DLD1 (cell line): ENCODE data around the gene ERN2.
"Not testable (repeated sequence)": the region's sequence is repeated elsewhere in the genome, so short reads cannot be mapped to it uniquely, and the experiment has no call there.

Experiments
- in situ Hi-C: cut with HindIII; loops from 2 replicates; pipeline ENCODE4 v1.10.0; 2017; ENCODE audit warnings: low sequenced_read_pairs

The ERN2 gene

DNA sequence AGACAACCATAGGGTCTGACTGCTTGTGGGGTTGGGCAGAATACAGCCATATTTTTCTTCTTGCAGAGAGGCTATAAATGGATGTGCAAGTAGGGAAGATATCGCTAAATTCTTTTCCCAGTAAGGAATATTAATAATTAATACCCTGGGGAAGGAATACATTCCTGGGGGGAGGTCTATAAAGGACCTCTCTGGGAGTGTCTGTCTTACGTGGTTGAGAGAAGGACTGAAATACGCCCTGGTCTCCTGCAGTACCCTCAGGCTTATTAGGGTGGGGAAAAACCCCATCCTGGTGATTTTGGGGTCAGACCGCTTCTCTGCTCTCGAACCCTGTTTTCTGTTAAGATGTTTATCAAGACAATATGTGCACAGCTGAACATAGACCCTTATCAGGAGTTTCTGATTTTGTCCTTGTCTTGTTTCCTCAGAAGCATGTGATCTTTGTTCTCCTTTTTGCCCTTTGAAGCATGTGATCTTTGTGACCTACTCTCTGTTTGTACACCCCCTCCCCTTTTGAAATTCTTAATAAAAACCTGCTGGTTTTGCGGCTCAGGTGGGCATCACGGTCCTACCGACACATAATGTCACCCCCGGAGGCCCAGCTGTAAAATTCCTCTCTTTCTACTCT, 9.7 kb upstream of the ERN2 start:
- in situ Hi-C loops, result not testable (repeated sequence)

GRCh38 chr16:23716484-23716883, 3.5 kb upstream of the ERN2 start:
- in situ Hi-C loops, result no loop called here

DNA sequence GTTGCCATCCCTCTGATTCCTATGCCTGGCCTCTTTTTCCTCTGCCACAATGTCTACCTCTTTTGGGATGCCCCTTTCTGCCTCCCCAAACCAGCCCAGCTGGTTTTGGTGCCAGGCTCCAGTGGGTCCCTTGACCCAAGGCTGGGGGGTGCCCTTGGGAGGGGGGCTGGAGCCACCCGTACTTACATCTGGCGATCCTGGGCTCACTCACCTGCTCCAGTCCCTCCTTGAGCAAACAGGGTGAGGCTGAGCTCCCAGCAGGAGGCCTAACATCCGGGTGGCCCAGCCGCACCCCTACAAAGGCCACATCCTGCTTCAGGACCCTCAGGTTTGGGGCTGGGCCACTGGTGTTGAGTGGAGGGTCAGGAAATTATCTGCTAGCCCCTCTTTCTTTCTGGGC, 1.2 kb downstream of the ERN2 start:
- in situ Hi-C loops, result no loop called here

DNA sequence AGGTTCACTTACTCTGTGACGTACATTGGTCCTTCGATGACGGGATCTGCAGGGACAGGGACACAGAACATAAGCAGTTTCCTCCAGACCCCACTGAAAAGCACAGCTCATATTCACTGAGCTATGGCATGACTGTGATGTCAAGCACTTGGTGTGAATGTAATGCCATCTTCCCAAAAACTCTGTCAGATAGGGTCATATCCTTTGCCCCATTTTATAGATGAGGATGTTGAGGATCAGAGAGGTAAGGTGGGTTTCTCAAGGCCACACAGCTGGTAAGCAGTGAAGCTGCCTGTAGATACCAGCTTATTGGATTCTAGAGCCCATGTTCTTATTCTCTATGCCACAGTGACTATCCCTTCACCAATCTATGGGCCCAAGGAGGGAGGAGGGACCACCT, 2.5 kb downstream of the ERN2 start:
- in situ Hi-C loops, result no loop called here

GRCh38 chr16:23710008-23710407, 3.0 kb downstream of the ERN2 start:
- in situ Hi-C loops, result no loop called here

DNA sequence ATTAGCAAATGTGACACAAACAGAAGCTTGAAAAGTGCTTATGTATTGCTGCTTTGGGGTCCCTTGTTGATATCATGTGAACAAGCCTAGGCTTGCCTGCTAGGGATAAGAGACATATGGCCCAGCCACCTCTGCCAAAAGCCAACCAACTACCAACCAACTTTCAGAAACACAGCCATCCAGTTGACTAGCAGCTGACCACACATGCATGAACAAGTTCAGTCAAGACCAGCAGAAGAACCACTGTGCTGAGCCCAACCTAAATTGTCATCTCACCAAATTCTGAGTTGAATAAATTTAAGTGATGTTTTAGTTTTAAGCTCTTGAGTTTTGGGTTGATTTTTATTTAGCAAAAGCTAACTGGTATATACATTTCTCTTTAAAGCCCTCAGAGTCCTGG, 3.5 kb downstream of the ERN2 start:
- in situ Hi-C loops, result no loop called here

GRCh38 chr16:23706439-23706838, 6.6 kb downstream of the ERN2 start:
- in situ Hi-C loops, result no loop called here

- in situ Hi-C loops, result no loop called here
These were observed 7.5 kb downstream of the ERN2 start for GRCh38 chr16:23705517-23705902.

GRCh38 chr16:23704772-23705516, 8.1 kb downstream of the ERN2 start:
- in situ Hi-C loops, result no loop called here

DNA sequence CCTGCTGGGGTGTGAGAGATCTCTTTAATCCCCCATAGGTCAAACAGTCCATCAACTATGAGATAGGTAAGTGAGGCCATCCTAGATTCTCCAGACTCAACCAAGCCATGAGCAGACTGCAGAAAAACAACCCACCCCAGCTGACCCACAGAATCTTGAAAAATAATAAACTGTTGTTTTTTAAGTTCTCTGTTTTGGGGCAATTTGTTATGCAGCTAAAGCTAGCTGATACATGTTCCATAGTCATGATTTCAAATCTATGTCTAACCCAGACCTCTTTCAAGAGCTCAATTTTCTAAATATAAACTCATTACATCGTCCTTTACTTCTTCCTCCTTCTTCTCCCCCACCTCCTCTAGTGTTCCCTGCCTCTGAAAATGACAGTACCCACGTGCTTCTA, 10.1 kb downstream of the ERN2 start:
- in situ Hi-C loops, result no loop called here

- in situ Hi-C loops, result no loop called here
These were observed 12.0 kb downstream of the ERN2 start for GRCh38 chr16:23701045-23701444.

DNA sequence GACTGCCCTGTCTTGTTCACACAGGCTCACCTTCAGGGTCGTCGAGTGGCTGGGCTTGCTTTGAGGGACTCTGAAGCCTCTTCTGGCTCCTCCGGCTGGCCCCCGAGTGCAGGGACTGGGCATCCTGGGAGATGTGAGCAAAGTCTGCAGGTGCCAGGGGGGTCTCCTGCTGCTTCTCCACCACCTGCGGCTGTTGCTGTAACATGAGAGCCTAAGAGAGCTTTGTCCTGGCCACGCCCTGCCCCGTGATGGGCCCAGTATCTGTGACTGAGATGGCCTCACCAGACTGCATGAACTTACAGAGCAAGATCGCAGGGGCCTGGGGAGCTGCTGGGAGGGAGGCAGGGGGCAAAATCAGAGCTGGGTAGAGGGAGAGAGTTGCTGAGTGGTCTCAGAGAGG, 12.5 kb downstream of the ERN2 start:
- in situ Hi-C loops, result no loop called here

GRCh38 chr16:23700093-23700492, 12.9 kb downstream of the ERN2 start:
- in situ Hi-C loops, result no loop called here

DNA sequence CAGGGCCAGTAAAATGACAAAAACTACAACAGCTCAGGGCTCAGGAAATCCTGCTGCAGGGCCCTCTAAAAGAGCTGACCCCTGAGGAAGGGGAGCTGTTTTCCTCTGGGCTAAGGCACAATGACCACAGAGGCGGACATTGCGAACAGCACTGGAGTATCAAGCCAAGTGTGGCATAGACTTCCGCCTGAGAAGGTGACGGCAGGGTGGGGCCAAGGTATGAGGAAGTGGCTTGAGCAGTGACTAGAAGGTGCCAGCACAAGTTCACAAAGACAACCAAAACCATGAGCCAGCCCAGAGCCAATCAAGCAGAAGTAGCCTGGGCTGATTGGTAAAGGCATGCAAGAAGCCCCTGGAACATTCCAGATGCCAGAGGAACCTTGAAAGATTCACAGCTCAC, 13.9 kb downstream of the ERN2 start:
- in situ Hi-C loops, result no loop called here

DNA sequence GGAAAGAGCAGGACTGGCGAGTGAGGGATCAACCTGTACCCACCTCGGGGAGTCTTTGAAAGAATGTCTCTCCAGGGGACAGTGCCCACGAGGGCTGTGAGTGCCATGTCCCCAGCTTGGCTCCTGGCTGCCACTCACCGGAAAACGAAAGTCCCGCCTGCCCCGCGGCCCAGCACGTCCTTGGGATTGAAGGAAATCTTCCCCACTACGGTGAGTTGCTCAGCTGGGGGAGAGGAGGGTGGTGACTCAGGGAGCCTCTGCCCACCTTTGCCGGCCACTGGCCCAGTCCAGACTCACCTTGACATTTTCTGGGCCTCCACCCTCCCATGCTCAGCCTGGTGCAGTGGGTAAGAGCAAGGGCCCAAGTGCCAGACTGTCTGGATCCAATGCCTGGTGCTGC, 17.3 kb downstream of the ERN2 start:
- in situ Hi-C loops, result no loop called here

- in situ Hi-C loops, result no loop called here
These were observed 18.2 kb downstream of the ERN2 start for GRCh38 chr16:23694644-23695373.

GRCh38 chr16:23694265-23694643, 18.8 kb downstream of the ERN2 start:
- in situ Hi-C loops, result no loop called here

DNA sequence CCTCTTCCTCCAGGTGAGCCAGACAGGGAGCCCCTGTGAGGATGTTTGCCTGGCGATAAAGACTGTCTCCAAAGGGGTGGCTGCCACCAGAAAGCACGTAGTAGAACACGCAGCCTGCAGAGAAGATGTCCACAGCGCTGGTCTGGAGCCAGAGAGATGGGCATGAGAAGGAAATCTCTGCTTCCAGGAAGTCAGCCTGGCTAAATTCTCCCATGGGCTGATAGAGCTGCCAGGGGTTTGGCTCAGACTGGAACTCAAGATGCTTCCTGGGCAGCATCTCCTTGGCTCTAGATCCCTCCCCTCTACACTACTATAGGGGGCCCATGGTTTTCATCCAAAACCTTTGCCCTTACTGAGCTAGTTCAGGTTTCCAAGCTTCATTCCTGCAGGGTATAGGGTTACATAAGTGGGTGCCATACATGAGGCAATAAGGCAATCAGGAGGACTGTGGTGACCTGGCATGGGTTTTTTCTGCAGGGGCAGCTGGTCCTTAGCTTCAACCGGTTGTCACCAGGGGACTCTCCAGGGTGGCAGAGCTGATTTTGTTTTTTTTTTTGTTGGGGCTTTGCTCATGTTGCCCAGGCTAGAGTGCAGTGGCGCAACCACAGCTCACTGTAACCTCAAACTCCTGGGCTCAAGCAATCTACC, 20.7 kb downstream of the ERN2 start:
- in situ Hi-C loops, result no loop called here

DNA sequence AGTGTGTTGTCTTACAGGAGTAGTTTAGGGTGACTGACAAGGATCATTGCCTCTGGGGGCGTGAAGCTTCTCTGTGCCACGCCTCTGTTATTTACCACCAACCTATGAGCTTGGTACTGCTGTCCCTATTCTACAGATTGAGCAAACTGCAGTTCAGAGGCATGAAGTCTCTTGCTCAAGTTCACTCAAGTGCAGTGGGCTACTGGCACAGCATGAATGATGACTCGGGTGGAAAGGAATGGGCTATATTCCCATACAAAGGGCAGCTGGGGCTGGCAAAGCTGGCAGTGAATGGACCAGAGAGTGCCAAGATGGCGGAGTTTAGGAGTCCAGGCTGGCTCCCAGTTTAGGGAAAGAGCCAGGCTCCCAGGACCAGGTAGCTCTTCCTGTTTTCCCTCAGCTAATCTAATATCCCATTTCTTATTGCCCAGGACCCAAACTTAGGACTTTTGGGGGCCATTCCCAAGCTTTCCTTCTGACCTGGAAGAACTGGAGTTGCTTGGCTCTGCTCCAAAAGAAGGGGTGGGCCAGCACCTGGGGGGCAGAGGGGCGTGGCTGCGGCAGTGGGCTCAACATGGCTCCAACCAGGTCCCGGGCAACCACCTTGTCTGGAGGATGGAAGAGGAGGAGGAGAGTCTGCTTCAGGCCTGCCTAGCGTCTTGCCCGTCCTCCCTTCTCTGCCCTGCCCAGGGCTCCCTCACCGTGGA, 21.4 kb downstream of the ERN2 start:
- in situ Hi-C loops, result no loop called here

DNA sequence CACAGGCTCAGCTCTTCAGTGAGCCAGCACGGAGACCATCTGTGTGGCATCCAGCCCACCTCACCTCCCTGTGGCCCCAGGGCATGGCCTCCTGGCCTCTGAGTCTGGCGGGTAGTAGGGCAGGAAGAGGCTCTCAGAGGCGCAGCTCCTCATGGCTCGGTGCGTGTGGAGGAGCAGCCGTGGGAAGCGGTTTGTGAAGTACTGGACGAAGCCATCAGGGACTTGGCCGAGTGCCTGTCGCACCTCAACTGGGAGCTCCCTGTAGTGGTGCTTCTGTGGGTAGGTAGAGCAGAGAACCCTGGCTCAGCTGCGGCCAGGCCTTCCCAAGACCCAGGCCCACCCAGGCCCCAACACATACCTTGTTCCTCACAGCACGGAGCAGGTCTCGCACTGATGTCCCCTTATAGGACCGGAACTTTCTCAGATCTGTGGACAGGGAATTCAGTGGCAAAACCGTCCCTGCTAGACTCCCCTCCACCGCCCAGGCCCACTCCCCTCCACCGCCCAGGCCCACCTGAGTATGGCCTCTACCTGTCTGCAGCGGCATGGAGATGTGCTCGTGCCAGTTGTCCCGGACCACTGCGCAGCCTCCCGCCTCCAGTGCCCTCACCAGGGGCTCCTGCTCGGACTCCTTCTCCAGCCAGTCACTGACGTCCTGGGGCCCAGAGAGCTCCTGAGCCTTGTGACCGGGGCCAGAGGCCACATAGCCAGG, 22.1 kb downstream of the ERN2 start:
- in situ Hi-C loops, result no loop called here
